Right lung (tissue), 5 donors: Measurements from ENCODE around the gene NEK1. TPM values are rescaled to one million over a fixed set of nuclear protein-coding genes. Genes with fewer than 3 reads are reported as not detected.
A peak's percentile ranks its signal among the peaks of the same experiment; 100 is the strongest.
"Not testable (repeated sequence)": the region's sequence is repeated elsewhere in the genome, so short reads cannot be mapped to it uniquely, and the experiment has no call there.

Experiments used
- DNase-seq, 2 donors: peaks; one replicate each; pipeline ENCODE4 v3.0.0-alpha.2; 2013
- polyA plus RNA-seq, 5 donors: library from polyadenylated mRNA; unstranded; fragments of 120-200 nt; gene quantifications; one replicate each; pipeline versions ENCODE4 v1.2.1 to v1.2.3, GENCODE V29; 2013; ENCODE audit warnings: inconsistent platforms in 1 of 5, low replicate concordance in 1 of 5; ENCODE audit not compliant: insufficient read length in 5 of 5, insufficient read depth in 1 of 5

Gene NEK1
- polyA plus RNA-seq, 5 donors, result 20.1 to 32.4 (median 28.7) TPM

GRCh38 chr4:169604131-169604900, 8.1 kb downstream of the NEK1 start:
- DNase-seq, result no peak

- DNase-seq, result no peak
Measured at GRCh38 chr4:169603312-169603711, 9.1 kb downstream of the NEK1 start.

DNA sequence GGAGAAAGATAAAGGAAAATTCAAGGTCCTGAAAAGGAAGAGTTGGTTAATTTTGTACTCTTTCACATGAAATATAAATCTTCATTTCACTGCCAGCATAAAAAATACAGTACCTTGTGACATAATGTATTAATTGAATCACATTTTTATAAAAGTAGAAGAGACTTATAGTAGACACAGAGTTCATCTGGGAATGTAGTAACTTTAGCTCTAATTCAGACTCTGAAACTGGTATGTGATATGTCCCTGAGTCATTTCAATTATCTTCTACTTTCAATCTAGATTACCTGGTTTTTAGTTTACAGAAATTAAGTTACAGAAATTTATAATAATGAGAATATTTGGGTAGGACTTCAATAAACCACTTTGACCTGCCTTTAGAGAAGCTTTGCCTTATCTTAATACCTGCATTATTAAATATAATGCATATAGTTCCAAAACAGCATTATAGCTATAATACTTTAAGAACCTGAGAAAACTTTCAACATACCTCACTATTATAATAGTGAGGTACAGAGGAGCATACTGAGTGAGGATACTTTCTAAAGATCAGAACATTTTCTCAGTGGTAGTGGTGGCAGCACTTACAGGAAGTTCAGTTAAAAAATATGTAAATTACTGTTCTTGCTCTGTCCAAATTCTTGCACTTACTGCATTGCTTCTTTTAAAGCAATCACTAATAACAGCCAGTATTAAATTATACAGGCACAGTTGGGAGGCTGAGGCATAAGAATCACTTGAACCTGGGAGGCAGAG, 11.2 kb downstream of the NEK1 start:
- no peak for DNase-seq

DNA sequence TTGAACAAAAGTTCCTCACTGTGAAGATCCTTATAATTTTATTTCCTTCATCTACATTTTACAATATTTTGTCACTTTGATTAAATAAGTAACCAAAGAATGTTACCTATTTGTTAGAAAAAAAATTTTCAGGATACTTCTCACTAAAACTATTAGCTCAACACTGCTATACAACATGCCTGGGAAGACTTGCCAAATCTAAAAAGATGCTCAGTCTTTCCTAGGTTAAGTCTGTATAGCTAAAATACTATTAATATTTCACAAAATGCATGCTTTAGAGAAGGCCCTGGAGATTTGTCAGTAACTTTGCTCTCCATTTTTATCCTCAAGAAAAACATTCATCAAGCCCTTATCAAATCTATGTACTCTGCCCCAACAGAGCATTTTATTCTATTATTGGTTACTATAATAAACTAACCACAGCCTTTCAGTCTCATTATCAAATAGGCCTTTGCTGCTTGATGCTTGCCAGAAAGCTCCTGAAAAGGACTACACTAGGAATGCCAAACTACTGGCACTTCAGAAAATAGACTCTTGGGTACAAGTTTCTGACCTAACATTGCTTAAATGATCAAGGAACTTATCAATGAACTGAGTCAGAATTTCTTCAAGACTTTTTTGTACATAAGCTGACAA, 17.7 kb downstream of the NEK1 start:
- no peak for DNase-seq

DNA sequence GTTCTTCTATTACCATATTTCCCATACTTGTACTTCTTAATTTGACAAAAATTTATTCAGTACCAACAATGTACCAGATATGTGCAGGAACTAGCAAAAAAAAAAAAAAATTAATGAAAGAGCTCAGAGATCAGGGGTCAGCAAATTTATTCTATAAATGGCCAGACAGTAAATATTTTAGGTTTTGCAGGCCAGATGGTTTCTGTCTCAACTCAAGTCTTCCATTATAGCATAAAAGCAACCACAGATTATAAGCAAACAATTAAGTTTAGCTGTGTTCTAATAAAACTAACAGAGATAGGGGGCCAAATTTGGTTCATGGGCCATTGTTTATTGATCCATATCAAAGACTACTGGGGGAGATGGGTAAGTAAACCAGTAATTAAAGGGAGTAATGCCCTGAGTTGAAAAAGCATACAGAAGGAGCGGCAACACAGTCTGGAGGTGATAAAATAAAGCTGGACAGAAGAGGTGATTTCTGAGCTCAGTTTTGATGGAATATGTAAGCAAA, 19.3 kb downstream of the NEK1 start:
- peak; percentile 72 to 76 for DNase-seq

- DNase-seq, result no peak
Measured at GRCh38 chr4:169583563-169583962, 28.8 kb downstream of the NEK1 start.

DNA sequence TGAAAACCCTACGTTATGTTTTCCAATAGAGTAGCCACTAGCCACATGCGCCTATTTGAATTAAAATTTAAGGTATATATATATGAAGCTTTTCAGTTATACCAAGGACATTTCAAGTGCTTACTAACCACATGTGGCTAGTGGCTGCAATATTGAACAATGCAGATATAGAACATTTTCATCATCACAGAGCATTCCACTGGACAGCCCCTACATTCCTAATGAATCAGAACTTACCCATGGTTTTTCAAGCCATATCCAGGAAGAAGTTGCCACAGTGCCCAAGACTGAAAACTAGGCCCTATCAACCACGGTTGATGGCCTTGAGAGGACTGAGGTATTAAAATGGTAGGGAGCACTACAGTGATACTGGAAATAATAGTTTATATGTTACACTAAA, 29.7 kb downstream of the NEK1 start:
- DNase-seq, result no peak

DNA sequence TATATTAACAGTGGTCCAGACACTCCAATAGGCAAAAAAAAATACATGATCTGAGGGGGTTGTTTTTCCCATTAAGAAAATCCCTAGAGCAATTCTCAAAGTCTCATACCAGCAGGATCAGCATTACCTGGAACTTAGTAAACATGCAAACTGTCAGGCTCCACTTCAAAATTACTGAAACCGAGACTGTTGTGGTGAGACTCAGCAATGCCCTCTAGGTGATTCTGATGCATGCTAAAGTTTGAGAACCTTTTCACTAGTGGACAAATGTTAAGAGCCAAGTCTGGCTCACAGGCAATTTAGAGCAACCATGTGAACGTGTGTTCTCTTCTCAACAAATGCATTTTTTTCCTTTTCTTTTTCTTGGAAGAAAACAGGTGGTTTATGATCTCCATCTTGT, 30.2 kb downstream of the NEK1 start:
- no peak for DNase-seq

GRCh38 chr4:169573889-169574288, 38.5 kb downstream of the NEK1 start:
- no peak for DNase-seq

- DNase-seq, result no peak
Measured at GRCh38 chr4:169571435-169571834, 40.9 kb downstream of the NEK1 start.

DNA sequence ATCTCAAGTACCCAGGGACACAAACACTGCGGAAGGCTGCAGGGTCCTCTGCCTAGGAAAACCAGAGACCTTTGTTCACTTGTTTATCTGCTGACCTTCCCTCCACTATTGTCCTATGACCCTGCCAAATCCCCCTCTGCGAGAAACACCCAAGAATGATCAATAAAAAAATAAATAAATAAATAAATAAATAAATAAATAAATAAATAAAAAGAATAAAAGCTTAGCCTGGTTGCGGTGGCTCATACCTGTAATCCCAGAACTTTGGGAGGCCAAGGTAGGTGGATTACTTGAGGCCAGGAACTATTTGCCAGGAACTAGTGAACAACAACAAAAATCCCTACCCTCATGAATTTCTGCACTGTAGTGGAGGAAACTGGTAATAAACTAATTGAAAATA, 41.4 kb downstream of the NEK1 start:
- not testable (repeated sequence) for DNase-seq

- DNase-seq, result not testable (repeated sequence)
Measured at GRCh38 chr4:169570266-169570665, 42.1 kb downstream of the NEK1 start.

DNA sequence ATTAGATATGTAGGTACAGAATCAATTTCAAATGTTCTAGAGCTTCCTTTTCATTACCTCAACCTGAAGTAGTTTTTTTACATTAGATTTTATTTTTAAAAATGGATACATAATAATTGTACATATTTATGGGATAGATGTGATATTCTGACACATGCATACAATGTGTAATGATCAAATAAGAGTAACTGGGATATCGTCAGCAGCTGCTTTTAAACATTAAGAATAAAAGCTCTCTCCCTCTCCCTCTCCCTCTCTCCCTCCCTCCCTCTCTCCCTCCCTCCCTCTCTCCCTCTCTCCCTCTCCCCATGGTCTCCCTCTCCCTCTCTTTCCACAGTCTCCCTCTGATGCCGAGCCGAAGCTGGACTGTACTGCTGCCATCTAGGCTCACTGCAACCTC, 43.2 kb downstream of the NEK1 start:
- not testable (repeated sequence) for DNase-seq

DNA sequence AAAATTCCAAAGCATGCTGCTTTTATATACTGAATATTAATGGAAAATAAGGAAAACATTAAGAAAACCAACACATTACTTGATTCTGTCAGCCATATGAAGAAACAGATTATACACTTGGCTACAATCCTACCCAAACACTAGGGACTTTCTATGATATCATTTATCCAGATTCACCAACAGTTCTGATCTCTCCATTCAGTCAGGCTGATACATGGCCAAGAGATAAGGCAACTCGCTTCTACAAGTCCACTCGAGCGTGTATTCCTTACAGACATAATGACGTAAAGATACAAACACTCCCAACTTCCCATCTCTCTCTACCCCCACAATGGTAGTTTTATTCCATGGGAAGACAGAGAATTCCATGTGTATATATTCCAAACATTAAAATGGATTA, 44.5 kb downstream of the NEK1 start:
- DNase-seq, result no peak

DNA sequence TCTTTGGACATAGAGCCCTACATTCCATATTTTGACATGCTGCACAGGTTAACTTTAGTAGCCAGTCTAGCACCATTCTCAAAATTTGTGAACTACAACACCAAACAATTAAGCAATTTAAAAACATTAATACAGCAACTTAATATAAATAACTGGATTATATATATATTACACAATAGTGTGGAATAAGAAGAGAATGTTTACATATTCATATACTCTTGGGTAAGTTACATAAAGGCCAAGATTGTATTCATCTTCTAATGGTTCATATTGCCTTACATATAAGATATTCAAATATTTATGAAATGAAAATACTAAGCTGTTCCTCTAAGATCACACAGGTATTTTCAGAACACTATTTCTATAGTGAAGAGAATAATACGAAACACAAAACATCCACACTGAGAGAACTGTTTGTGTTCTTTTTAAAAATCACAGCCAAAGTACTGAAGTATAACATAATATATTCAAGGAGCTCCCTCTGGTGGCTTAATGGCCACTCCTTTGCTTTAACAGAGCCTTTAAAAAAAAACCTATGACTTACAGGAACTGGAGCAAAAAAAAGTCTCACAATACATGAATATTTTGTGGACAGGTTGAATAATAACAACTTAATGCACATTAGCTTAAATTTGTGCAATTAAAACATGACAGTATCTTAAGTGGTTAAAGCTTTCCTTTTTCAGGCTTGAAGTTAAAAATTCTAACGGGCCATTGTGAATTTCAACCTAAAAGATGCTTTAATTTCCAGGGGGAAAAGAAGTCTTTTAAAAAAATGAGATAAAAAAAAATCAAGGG, 46.2 kb downstream of the NEK1 start:
- peak; percentile 52 to 70 for DNase-seq

GRCh38 chr4:169565606-169566005, 46.8 kb downstream of the NEK1 start:
- DNase-seq, result no peak

DNA sequence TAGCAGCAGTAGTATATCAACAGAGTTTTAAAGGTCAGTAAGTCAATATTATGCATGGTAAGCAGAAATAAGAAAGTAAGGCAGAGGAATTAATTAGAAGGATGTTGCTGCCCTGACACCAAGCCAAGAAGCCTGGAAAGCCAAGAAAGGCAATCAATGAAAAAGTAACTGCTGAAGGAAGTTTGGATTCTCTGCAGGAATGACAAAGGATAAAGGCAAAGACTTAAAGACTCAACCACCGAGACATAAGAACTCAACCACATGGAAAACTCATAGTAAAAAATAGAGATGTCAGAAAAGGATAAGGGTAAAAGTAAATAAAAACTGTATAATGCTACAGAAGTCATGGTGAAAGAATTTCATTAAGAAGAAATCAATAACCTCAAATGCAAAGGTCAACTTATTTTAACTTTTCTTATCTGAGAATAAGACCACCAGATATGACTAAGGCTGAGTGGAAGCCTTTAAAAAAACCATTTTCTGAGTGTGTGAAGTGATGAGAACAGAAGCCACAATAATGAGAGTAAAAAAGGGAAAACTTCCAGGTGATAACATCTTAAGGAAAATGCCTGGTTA, 55.2 kb downstream of the NEK1 start:
- DNase-seq, result peak; percentile 81 to 82

DNA sequence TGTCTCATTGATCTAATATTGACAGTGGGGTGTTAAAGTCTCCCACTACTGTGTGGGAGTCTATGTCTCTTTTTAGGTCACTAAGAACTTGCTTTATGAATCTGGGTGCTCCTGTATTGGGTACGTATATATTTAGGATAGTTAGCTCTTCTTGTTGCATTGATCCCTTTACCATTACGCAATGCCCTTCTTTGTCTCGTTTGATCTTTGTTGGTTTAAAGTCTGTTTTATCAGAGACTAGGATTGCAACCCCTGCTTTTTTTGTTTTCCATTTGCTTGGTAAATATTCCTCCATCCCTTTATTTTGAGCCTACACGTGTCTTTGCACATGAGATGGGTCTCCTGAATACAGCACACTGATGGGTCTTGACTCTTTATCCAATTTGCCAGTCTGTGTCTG, 65.8 kb downstream of the NEK1 start:
- not testable (repeated sequence) for DNase-seq

DNA sequence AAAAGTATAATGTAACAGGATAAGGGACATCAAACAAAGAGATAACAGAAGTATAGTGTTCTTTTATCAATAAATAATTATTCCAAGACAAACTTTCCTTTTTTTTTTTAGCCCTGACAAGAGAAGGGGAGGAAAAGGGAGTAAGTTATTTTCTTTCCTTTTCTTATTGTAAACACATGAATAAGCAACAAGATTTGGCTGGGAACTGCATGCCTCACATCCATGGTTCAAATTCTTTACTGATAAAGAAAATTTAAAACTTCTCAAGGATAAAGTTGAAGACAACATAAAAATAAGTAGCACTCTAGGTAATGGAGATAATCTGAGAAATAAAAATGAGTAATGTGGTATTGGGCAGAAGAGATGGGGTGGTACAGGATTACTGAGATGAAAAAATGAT, 71.6 kb downstream of the NEK1 start:
- no peak for DNase-seq

- no peak for DNase-seq
Measured at GRCh38 chr4:169530048-169530447, 82.3 kb downstream of the NEK1 start.

GRCh38 chr4:169523796-169524195, 88.6 kb downstream of the NEK1 start:
- DNase-seq, result no peak
